Measurements from ENCODE around the gene IL25.

DNA sequence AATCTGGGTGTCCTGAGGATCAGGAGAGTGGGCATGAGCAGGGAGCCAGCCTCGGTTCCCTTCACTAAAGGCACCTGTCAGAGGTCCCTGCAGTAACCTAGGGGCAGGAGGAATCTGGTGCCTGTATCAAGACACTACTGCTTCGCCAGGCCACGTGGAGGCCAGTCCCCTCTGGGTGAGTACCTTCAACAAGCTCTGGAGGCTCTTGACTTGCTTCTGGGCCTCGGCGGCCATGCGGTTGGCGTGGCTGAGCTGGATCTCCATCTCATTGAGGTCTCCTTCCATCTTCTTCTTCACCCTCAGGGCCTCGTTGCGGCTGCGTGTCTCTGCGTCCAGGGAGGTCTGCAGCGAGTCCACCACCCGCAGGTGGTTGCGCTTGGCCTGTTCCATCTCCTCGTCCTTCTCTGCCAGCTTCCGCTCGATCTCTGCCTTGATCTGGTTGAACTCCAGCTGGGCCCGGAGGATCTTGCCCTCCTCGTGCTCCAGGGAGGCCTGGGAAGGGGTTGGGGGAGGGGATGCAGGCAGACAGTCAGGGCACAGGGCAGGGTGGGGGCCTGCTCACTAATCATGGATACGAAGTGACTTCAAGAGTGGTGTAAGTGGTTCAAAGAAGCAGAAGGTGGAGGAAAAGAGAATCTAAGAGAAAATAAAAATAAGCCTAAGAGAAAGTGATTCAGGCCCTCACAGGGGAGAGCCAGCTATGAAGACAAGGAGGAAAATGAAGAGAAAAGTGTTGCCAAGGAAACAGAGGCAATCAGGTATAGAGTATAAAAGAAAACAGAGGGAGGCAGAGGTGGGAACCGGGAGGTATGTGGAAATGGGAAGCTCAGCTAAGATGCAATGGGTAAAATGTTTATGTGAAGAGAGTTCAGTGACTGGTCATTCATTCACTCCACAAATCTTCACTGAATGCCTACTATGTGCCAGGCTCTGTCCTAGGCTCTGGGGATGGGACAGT, 43.5 kb downstream of the IL25 start:
- TF ChIP-seq, protein P1, sequence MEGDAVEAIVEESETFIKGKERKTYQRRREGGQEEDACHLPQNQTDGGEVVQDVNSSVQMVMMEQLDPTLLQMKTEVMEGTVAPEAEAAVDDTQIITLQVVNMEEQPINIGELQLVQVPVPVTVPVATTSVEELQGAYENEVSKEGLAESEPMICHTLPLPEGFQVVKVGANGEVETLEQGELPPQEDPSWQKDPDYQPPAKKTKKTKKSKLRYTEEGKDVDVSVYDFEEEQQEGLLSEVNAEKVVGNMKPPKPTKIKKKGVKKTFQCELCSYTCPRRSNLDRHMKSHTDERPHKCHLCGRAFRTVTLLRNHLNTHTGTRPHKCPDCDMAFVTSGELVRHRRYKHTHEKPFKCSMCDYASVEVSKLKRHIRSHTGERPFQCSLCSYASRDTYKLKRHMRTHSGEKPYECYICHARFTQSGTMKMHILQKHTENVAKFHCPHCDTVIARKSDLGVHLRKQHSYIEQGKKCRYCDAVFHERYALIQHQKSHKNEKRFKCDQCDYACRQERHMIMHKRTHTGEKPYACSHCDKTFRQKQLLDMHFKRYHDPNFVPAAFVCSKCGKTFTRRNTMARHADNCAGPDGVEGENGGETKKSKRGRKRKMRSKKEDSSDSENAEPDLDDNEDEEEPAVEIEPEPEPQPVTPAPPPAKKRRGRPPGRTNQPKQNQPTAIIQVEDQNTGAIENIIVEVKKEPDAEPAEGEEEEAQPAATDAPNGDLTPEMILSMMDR (IDR thresholded peaks at IDR 0.05), result no peak
- TF ChIP-seq POLR2A (IDR thresholded peaks at IDR 0.05), result no peak

Data from Peyer's patch (tissue), 4 donors.